ENCODE measurements around the gene WDFY3.

DNA sequence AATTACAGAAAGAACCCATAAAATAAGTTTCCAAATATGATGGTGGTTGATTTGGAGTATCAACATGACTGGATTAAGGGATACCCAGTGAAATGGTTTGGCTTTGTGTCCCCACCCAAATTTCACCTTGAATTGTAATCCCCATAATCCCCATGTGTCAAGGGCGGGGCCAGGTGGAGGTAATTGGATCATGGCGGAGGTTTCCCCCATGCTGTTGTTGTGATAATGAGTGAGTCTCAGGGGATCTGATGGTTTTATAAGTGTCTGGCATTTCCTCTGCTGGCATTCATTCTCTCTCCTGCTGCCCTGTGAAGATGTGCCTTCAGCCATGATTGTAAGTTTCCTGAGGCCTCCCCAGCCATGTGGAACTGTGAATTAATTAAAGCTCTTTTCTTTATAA lies 39.1 kb downstream of the WDFY3 start:
- TF ChIP-seq, protein P1, sequence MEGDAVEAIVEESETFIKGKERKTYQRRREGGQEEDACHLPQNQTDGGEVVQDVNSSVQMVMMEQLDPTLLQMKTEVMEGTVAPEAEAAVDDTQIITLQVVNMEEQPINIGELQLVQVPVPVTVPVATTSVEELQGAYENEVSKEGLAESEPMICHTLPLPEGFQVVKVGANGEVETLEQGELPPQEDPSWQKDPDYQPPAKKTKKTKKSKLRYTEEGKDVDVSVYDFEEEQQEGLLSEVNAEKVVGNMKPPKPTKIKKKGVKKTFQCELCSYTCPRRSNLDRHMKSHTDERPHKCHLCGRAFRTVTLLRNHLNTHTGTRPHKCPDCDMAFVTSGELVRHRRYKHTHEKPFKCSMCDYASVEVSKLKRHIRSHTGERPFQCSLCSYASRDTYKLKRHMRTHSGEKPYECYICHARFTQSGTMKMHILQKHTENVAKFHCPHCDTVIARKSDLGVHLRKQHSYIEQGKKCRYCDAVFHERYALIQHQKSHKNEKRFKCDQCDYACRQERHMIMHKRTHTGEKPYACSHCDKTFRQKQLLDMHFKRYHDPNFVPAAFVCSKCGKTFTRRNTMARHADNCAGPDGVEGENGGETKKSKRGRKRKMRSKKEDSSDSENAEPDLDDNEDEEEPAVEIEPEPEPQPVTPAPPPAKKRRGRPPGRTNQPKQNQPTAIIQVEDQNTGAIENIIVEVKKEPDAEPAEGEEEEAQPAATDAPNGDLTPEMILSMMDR (IDR thresholded peaks at IDR 0.05; ENCODE audit: low read length), result no peak
- no peak for TF ChIP-seq EZH2 (IDR thresholded peaks at IDR 0.05; ENCODE audit: borderline replicate concordance, low read length)
